HEK293 (cell line): Measurements from ENCODE around the gene TSHR.

Source experiments
- CTCF ChIA-PET: fragments of 350-600 bp; formaldehyde crosslinking; extraction: SDS; loops from one replicate; lab custom pipeline; 2021; ENCODE audit warnings: antibody characterized with exemption; lab: Yijun Ruan, JAX
- POLR2A ChIA-PET: fragments of 300-600 bp; formaldehyde crosslinking; extraction: SDS; loops from one replicate; lab custom pipeline; 2020; ENCODE audit warnings: antibody characterized with exemption, inconsistent platforms; lab: Yijun Ruan, JAX
- H3K27ac ChIP-seq: fragments of 200-500 bp; sonication (Bioruptor generic); 2 replicates; pipeline ENCODE4 v1.5.1; 2014; ENCODE audit warnings: low read depth, low read length, control low read depth, inconsistent platforms; ENCODE audit errors: extremely low read depth
- H3K36me3 ChIP-seq, 2 experiments: fragments of 200-500 bp in 1 of 2; sonication (Bioruptor generic) in 1 of 2; 1 replicate in 1 of 2; 2 replicates in 1 of 2; pipeline ENCODE4 v1.5.1; 2014 to 2017; ENCODE audit warnings: inconsistent platforms in 2 of 2, low read length in 2 of 2; ENCODE audit not compliant: control insufficient read depth in 2 of 2, insufficient read depth in 1 of 2
- H3K4me1 ChIP-seq: fragments of 200-500 bp; sonication (Bioruptor generic); 2 replicates; pipeline ENCODE4 v1.5.1; 2014; ENCODE audit warnings: mild to moderate bottlenecking, low read length, inconsistent platforms; ENCODE audit not compliant: control insufficient read depth, insufficient read depth
- H3K4me3 ChIP-seq: 2 replicates; pipeline ENCODE4 v1.5.1; 2011; ENCODE audit warnings: low read depth, mild to moderate bottlenecking, control low read depth, low read length, moderate library complexity
- H3K9me3 ChIP-seq: fragments of 200-500 bp; sonication (Bioruptor generic); 2 replicates; pipeline ENCODE4 v1.5.1; 2014; ENCODE audit warnings: low read depth, low read length, inconsistent platforms; ENCODE audit not compliant: control insufficient read depth, insufficient read depth
- BCL6B ChIP-seq: fragments of 450-650 bp; formaldehyde crosslinking; IDR thresholded peaks from 2 replicates; pipeline ENCODE4 v1.5.1; 2017; ENCODE audit warnings: missing biosample characterization, missing genetic modification characterization
- KLF8 ChIP-seq: fragments of 450-650 bp; formaldehyde crosslinking; IDR thresholded peaks from 2 replicates; pipeline ENCODE4 v1.5.1; 2016; ENCODE audit warnings: missing biosample characterization, missing genetic modification characterization
- ZBTB20 ChIP-seq: fragments of 450-650 bp; formaldehyde crosslinking; IDR thresholded peaks from 2 replicates; pipeline ENCODE4 v1.5.1; 2016; ENCODE audit warnings: missing biosample characterization, missing genetic modification characterization
- ZFHX2 ChIP-seq: fragments of 450-650 bp; formaldehyde crosslinking; conservative IDR thresholded peaks from 2 replicates; pipeline ENCODE4 v1.5.1; 2016; ENCODE audit warnings: missing biosample characterization, missing genetic modification characterization
- ZFP69B ChIP-seq: fragments of 450-650 bp; formaldehyde crosslinking; IDR thresholded peaks from 2 replicates; pipeline ENCODE4 v1.5.1; 2016; ENCODE audit warnings: missing biosample characterization, missing genetic modification characterization
- ZNF140 ChIP-seq: fragments of 450-650 bp; formaldehyde crosslinking; IDR thresholded peaks from 2 replicates; pipeline ENCODE4 v1.5.1; 2016; ENCODE audit warnings: missing biosample characterization, missing genetic modification characterization
- ZNF148 ChIP-seq: fragments of 450-650 bp; formaldehyde crosslinking; IDR thresholded peaks from 2 replicates; pipeline ENCODE4 v1.5.0; 2017; ENCODE audit warnings: missing biosample characterization, missing genetic modification characterization, borderline replicate concordance
- ZNF248 ChIP-seq: fragments of 450-650 bp; formaldehyde crosslinking; IDR thresholded peaks from 2 replicates; pipeline ENCODE4 v1.5.1; 2017; ENCODE audit warnings: missing biosample characterization, missing genetic modification characterization
- ZNF274 ChIP-seq, 2 experiments: fragments of 200-500 bp in 1 of 2; fragments of 450-650 bp in 1 of 2; sonication (Bioruptor generic) in 1 of 2; formaldehyde crosslinking in 1 of 2; IDR thresholded peaks; 2 replicates each; pipeline versions ENCODE4 v1.5.1 to v1.6.1; 2014 to 2016; ENCODE audit warnings: borderline replicate concordance in 1 of 2, inconsistent platforms in 1 of 2, low read length in 1 of 2, missing biosample characterization in 1 of 2, missing genetic modification characterization in 1 of 2
- ZNF354C ChIP-seq: fragments of 450-650 bp; formaldehyde crosslinking; IDR thresholded peaks from 2 replicates; pipeline ENCODE4 v1.5.1; 2016; ENCODE audit warnings: missing biosample characterization, missing genetic modification characterization, low read depth, borderline replicate concordance
- ZNF366 ChIP-seq: fragments of 450-650 bp; formaldehyde crosslinking; conservative IDR thresholded peaks from 2 replicates; pipeline ENCODE4 v1.5.1; 2016; ENCODE audit warnings: missing biosample characterization, missing genetic modification characterization
- ZNF394 ChIP-seq: fragments of 450-650 bp; formaldehyde crosslinking; IDR thresholded peaks from 2 replicates; pipeline ENCODE4 v1.5.1; 2016; ENCODE audit warnings: missing biosample characterization, missing genetic modification characterization, mild to moderate bottlenecking, moderate library complexity, borderline replicate concordance
- ZNF433 ChIP-seq: fragments of 450-650 bp; formaldehyde crosslinking; IDR thresholded peaks from 2 replicates; pipeline ENCODE4 v1.5.1; 2016; ENCODE audit warnings: missing biosample characterization, missing genetic modification characterization, low read depth
- ZNF600 ChIP-seq: fragments of 450-650 bp; formaldehyde crosslinking; IDR thresholded peaks from 2 replicates; pipeline ENCODE4 v1.5.1; 2016; ENCODE audit warnings: missing biosample characterization, missing genetic modification characterization
- ZNF654 ChIP-seq: fragments of 450-650 bp; formaldehyde crosslinking; IDR thresholded peaks from 2 replicates; pipeline ENCODE4 v1.5.1; 2016; ENCODE audit warnings: low read depth, missing biosample characterization, missing genetic modification characterization
- ZNF664 ChIP-seq: fragments of 450-650 bp; formaldehyde crosslinking; IDR thresholded peaks from 2 replicates; pipeline ENCODE4 v1.5.1; 2016; ENCODE audit warnings: missing biosample characterization, missing genetic modification characterization
- ZNF776 ChIP-seq: fragments of 450-650 bp; formaldehyde crosslinking; IDR thresholded peaks from 2 replicates; pipeline ENCODE4 v1.5.0; 2017; ENCODE audit warnings: missing biosample characterization, missing genetic modification characterization, borderline replicate concordance
- ZNF830 ChIP-seq: fragments of 450-650 bp; IDR thresholded peaks from 2 replicates; pipeline ENCODE4 v1.5.0; 2018; ENCODE audit warnings: missing biosample characterization, missing genetic modification characterization, low read depth, mild to moderate bottlenecking, moderate library complexity
- ZSCAN23 ChIP-seq: fragments of 450-650 bp; formaldehyde crosslinking; IDR thresholded peaks from 2 replicates; pipeline ENCODE4 v1.5.1; 2016; ENCODE audit warnings: missing biosample characterization, missing genetic modification characterization
- ZSCAN4 ChIP-seq: fragments of 450-650 bp; formaldehyde crosslinking; IDR thresholded peaks from 2 replicates; pipeline ENCODE4 v1.5.1; 2017; ENCODE audit warnings: missing biosample characterization, missing genetic modification characterization
- TF ChIP-seq, protein P1 (sequence below): fragments of 450-650 bp; formaldehyde crosslinking; IDR thresholded peaks from 2 replicates; pipeline ENCODE4 v1.5.1; 2016; ENCODE audit warnings: missing biosample characterization, missing genetic modification characterization
- TF ChIP-seq, protein P2 (sequence below): fragments of 450-650 bp; formaldehyde crosslinking; IDR thresholded peaks from 2 replicates; pipeline ENCODE4 v1.5.1; 2016; ENCODE audit warnings: missing biosample characterization, missing genetic modification characterization, low read depth
- TF ChIP-seq, protein P3 (sequence below): fragments of 450-650 bp; formaldehyde crosslinking; IDR thresholded peaks from 2 replicates; pipeline ENCODE4 v1.5.1; 2017; ENCODE audit warnings: missing biosample characterization, missing genetic modification characterization

Gene TSHR

DNA sequence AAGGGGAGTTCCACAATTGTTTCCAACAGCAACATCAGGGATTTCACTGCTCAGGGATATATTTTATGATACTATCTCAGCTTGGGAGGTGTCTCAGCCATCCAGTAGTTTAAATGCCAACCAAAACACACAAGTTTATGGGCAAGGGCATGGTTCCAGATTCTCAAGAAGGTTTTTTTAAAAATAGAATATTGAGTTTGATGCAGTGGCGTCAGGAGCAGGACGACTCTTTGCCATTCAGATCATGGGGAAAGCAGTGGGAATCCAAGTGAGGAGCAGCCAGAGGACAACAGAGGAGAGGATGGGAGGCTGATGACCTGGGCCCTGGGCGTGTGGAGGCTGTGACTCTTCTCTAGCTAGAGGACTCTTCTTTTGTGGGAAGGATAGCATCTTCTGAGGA lies 25.7 kb downstream of the TSHR start:
- Histone ChIP-seq H3K36me3 (no peaks in the 10 kb centered on the region), H3K4me3 (no peak overlapping the region), H3K9me3 (no peaks in the 10 kb centered on the region), H3K4me1 (no peaks in the 10 kb centered on the region), H3K27ac (no peak overlapping the region)
- POLR2A ChIA-PET = no interaction called here
- TF ChIP-seq BCL6B (tag by site-specific recombination) = no peak
- no peak for TF ChIP-seq ZNF140 (tag by site-specific recombination)
- TF ChIP-seq ZNF248 (tag by site-specific recombination) = no peak
- TF ChIP-seq, protein P1, sequence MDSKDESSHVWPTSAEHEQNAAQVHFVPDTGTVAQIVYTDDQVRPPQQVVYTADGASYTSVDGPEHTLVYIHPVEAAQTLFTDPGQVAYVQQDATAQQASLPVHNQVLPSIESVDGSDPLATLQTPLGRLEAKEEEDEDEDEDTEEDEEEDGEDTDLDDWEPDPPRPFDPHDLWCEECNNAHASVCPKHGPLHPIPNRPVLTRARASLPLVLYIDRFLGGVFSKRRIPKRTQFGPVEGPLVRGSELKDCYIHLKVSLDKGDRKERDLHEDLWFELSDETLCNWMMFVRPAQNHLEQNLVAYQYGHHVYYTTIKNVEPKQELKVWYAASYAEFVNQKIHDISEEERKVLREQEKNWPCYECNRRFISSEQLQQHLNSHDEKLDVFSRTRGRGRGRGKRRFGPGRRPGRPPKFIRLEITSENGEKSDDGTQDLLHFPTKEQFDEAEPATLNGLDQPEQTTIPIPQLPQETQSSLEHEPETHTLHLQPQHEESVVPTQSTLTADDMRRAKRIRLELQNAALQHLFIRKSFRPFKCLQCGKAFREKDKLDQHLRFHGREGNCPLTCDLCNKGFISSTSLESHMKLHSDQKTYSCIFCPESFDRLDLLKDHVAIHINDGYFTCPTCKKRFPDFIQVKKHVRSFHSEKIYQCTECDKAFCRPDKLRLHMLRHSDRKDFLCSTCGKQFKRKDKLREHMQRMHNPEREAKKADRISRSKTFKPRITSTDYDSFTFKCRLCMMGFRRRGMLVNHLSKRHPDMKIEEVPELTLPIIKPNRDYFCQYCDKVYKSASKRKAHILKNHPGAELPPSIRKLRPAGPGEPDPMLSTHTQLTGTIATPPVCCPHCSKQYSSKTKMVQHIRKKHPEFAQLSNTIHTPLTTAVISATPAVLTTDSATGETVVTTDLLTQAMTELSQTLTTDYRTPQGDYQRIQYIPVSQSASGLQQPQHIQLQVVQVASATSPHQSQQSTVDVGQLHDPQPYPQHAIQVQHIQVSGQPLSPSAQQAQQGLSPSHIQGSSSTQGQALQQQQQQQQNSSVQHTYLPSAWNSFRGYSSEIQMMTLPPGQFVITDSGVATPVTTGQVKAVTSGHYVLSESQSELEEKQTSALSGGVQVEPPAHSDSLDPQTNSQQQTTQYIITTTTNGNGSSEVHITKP (tag by site-specific recombination) = no peak
- no peak for TF ChIP-seq ZFP69B (tag by site-specific recombination)
- no peak for TF ChIP-seq ZNF664 (tag by site-specific recombination)
- no peak for TF ChIP-seq ZNF654 (tag by site-specific recombination)
- no peak for TF ChIP-seq ZNF600 (tag by site-specific recombination)
- TF ChIP-seq ZNF274 (IDR thresholded peaks at IDR 0.05; ENCODE audit: low read length) = no peak
- no peak for TF ChIP-seq ZNF274 (tag by site-specific recombination; IDR thresholded peaks at IDR 0.05; ENCODE audit: borderline replicate concordance)
- no peak for TF ChIP-seq ZNF394
- no peak for TF ChIP-seq ZSCAN23 (tag by site-specific recombination)
- TF ChIP-seq, protein P2, sequence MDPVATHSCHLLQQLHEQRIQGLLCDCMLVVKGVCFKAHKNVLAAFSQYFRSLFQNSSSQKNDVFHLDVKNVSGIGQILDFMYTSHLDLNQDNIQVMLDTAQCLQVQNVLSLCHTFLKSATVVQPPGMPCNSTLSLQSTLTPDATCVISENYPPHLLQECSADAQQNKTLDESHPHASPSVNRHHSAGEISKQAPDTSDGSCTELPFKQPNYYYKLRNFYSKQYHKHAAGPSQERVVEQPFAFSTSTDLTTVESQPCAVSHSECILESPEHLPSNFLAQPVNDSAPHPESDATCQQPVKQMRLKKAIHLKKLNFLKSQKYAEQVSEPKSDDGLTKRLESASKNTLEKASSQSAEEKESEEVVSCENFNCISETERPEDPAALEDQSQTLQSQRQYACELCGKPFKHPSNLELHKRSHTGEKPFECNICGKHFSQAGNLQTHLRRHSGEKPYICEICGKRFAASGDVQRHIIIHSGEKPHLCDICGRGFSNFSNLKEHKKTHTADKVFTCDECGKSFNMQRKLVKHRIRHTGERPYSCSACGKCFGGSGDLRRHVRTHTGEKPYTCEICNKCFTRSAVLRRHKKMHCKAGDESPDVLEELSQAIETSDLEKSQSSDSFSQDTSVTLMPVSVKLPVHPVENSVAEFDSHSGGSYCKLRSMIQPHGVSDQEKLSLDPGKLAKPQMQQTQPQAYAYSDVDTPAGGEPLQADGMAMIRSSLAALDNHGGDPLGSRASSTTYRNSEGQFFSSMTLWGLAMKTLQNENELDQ = no peak
- no peak for TF ChIP-seq ZSCAN4 (tag by site-specific recombination)
- TF ChIP-seq ZBTB20 (tag by site-specific recombination) = no peak
- TF ChIP-seq ZNF830 (tag by site-specific recombination) = no peak
- TF ChIP-seq ZFHX2 (tag by site-specific recombination) = no peak
- CTCF ChIA-PET = interaction anchor here (0.7 to 2.2 kb wide), 2 partner anchors 15 to 26 kb away, joined by 4 to 9 read pairs; partner anchors contain the start of gene TSHR

GRCh38 chr14:80981673-80982072 lies 26.3 kb downstream of the TSHR start:
- Histone ChIP-seq H3K4me3 (no peak overlapping the region), H3K4me1 (no peaks in the 10 kb centered on the region), H3K36me3 (no peaks in the 10 kb centered on the region), H3K9me3 (no peaks in the 10 kb centered on the region), H3K27ac (no peak overlapping the region)
- ChIA-PET CTCF (interaction anchor here (0.6 to 2.2 kb wide), 2 partner anchors 27 to 131 kb away, joined by 3 to 9 read pairs; partner anchors contain the start of gene TSHR), POLR2A (no interaction called here)
- TF ChIP-seq ZNF366 (tag by site-specific recombination) = no peak
- no peak for TF ChIP-seq ZNF776 (tag by site-specific recombination)
- TF ChIP-seq ZNF148 (tag by site-specific recombination) = no peak
- TF ChIP-seq ZNF354C (tag by site-specific recombination) = no peak
- no peak for TF ChIP-seq ZNF433 (tag by site-specific recombination)
- TF ChIP-seq, protein P3, sequence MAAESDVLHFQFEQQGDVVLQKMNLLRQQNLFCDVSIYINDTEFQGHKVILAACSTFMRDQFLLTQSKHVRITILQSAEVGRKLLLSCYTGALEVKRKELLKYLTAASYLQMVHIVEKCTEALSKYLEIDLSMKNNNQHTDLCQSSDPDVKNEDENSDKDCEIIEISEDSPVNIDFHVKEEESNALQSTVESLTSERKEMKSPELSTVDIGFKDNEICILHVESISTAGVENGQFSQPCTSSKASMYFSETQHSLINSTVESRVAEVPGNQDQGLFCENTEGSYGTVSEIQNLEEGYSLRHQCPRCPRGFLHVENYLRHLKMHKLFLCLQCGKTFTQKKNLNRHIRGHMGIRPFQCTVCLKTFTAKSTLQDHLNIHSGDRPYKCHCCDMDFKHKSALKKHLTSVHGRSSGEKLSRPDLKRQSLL (tag by site-specific recombination) = no peak
- no peak for TF ChIP-seq KLF8
- TF ChIP-seq ZNF654 (tag by site-specific recombination) = no peak
